GM19351 (cell line): ENCODE results near the gene SPO11.
"Not testable (repeated sequence)": the region's sequence is repeated elsewhere in the genome, so short reads cannot be mapped to it uniquely, and the experiment has no call there.

ENCODE experiments used
- ATAC-seq: cut with Tn5 transposase; IDR thresholded peaks from one replicate; pipeline ENCODE4 v1.9.1; 2021; ENCODE audit warnings: mild to moderate bottlenecking, moderate library complexity; ENCODE audit not compliant: unreplicated experiment

The SPO11 gene

DNA sequence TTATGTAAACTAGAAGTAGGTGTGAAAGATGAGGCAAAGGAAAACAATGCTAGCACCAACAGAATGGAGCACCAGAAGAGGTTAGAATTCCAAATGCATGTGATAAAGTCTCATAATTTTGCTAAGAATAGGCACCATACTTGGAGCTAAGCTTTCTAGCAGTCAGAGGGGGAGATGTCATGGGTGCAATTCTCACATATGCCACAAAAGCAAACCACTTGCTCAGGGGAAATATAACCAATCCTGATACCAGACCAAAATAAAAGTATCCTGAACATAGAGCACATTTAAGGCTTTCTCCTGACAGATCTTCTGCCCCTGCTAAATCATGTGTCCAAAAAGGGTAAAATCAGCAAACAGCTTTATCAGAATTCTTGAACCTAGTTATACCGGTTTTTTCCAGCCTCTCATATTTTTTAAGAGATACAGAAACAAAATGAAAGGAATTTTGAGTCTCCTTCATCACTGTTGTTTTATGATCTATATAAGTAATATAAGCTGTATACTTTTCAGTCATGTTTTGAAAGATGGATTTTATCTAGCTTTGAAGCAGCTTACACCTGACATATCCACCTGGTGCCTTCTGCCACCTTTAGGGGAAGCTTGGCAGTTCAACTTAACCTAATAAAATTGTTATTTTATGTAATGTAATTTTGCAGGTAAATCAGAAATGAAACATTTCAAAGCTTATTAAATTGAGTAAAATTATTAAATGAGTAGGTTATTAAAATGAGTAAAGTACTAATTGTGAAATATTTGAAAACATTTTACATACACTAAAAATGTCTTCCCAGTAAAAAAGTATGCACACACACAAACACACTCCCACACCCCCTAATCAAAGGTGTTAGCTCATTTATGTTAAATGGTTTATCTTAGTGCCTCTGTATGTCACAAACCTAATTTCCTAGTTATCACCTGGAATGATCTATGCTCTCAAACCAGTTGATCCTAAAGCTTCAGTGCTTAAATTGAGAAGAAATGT is 2.8 kb downstream of the SPO11 start:
- no peak for ATAC-seq

DNA sequence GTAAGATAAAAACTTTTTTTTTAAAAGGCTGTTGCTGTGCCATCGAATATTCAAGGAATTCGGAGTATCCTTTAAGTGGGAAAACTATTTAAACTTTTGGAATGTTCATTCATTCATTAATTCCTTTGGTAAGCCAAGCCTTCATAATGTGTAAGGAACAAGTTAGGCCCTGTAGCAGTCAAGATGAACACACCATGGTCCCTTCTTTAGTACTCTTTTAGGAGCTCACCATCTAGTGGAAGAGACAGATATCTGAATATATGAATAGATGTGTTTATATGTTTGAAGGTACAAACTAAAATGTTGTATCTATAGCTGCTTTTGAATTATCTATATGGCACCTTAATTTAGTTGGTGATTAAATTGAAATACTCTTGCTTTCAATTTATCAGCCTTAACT is 5.8 kb downstream of the SPO11 start:
- ATAC-seq = no peak

DNA sequence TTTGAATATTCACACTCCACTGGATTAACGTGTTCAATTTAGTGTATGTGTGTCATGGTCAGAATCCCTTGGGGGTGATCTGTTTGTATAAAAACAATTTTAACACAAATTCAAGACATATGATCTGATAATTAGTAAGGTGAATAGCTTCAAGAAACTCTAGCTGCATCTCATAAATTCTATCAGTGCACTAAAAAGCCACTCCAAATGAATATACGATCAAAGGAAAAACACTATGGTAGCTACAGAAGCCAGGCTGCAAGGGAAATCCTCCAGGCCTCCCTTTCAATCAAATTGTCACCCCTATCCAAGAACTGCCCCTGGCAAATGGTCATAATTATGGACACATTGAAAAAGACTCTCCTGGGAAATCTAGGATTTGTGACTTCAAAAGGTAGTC is 12.1 kb downstream of the SPO11 start:
- ATAC-seq = no peak

DNA sequence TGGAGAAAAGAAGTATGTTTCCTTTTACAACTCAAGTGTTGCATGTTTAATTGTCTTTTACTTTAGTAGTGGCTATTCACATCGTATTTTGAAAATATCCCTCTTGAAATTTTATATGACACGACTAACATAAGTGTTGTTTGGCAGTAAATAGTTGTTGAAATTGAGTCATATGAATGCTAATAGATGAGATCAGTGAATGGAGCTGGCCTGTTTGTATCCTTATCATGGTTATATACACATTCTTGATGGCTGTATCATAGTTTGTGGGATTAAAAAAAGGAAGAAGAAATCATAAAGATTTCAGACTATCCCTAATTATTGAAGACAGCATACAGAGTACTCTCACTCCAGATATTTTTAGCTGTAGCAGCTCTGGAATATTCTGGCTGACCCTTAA is 13.2 kb downstream of the SPO11 start:
- no peak for ATAC-seq

DNA sequence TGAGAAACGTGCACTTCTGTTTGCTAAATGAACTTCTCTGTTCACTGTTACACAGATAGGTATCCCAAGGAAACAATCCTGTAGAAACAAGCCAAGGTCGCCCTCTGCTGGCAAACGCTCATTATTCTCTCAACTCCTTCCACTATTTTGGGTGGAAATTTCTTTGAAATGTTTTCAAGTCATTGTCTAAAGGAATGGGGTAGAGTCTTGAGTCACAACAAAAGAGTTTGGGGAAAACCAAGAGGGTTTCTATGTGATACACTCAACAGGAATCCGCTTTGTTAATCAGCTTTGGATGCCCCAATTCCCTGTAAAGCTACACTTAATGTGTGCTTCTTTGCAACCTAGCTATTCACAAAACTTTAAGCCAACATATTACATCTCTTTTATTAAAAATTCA is 16.9 kb downstream of the SPO11 start:
- ATAC-seq = no peak

DNA sequence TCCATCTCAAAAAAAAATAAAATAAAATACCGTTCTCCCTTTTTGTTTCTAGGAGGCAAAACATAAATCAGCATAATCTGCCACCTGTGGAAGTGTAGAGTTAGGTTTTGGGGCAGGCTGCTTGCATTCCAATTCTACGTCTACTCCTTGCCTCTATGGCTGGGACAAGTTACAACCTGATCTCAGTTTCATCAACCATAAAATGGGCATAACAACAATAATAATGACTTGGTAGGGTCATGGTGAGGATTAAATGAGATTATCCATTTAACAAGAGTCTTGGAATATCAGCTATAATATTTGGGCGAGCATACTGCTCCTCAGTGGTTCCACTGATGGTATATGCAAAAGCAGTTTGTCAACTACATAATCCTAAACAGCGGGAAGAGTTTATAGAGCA is 17.8 kb downstream of the SPO11 start:
- ATAC-seq = no peak

DNA sequence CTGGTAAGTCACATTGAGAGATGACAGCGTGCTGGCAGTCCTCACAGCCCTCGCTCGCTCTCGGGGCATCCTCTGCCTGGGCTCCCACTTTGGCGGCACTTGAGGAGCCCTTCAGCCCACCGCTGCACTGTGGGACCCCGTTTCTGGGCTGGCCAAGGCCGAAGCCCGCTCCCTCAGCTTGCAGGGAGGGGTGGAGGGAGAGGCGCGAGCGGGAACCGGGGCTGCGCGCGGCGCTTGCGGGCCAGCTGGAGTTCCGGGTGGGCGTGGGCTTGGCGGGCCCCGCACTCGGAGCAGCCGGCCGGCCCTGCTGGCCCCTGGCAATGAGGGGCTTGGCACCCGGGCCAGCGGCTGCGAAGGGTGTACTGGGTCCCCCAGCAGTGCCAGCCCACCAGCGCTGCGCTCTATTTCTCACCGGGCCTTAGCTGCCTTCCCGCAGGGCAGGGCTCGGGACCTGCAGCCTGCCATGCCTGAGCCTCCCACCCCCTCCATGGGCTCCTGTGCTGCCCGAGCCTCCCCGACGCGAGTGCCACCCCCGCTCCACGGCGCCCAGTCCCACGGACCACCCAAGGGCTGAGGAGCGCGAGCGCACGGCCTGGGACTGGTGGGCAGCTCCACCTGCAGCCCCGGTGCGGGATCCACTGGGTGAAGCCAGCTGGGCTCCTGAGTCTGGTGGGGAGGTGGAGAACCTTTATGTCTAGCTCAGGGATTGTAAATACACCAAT is 18.8 kb downstream of the SPO11 start:
- not testable (repeated sequence) for ATAC-seq

DNA sequence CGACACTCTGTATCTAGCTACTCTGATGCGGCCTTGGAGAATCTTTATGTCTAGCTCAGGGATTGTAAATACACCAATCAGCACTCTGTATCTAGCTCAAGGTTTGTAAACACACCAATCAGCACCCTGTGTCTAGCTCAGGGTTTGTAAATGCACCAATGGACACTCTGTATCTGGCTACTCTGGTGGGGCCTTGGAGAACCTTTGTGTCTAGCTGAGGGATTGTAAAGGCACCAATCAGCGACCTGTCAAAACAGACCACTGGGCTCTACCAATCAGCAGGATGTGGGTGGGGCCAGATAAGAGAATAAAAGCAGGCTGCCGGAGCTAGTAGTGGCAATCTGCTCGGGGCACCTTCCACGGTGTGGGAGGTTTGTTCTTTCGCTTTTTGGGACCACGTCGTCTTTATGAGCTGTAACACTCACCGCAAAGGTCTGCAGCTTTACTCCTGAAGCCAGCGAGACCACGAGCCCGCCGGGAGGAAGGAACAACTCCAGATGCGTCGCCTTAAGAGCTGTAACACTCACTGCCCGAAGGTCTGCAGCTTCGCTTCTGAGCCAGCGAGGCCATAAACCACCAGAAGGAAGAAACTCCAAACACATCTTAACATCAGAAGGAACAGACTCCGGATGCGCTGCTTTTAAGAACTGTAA is 19.4 kb downstream of the SPO11 start:
- ATAC-seq = not testable (repeated sequence)

DNA sequence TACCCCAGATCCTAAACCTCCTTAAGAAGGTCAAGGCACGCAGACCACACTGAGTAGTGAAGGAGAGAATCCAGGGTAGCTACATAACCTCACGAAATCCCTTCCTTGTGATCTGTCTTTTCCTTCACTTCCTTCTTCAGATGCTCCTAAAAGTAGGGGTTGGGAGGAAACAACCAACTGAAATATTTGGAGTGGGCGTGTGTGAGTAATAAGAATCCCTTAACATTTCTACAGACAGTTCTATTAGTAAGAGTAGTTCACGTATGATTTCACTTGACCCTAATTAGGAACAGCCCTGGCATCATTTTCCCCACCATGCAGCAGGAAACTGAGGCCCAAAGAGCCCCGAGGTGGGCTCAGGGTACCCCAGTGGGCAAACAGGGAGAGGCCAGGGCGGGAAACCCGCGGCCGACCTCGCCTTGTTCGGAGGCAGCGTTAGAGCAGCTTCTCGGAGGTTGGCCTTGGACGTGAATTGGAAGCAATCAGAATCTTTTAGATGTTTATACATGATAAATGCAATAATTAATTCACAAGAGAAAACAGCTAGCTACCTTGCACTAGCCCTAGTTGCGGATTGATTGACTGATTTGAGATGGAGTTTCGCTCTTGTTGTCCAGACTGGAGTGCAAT is 20.6 kb downstream of the SPO11 start:
- ATAC-seq = no peak

DNA sequence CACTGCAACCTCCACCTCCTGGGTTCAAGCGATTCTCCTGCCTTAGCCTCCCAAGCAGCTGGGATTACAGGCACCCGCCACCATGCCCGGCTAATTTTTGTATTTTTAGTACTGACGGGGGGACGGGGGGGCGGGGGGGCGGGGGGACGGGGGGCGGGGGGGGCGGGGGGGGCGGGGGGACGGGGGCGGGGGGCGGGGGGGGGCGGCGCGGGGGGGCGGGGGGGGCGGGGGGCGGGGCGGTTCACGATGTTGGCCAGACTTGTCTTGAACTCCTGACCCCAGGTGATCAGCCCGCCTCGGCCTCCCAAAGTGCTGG is 21.1 kb downstream of the SPO11 start:
- ATAC-seq = not testable (repeated sequence)

DNA sequence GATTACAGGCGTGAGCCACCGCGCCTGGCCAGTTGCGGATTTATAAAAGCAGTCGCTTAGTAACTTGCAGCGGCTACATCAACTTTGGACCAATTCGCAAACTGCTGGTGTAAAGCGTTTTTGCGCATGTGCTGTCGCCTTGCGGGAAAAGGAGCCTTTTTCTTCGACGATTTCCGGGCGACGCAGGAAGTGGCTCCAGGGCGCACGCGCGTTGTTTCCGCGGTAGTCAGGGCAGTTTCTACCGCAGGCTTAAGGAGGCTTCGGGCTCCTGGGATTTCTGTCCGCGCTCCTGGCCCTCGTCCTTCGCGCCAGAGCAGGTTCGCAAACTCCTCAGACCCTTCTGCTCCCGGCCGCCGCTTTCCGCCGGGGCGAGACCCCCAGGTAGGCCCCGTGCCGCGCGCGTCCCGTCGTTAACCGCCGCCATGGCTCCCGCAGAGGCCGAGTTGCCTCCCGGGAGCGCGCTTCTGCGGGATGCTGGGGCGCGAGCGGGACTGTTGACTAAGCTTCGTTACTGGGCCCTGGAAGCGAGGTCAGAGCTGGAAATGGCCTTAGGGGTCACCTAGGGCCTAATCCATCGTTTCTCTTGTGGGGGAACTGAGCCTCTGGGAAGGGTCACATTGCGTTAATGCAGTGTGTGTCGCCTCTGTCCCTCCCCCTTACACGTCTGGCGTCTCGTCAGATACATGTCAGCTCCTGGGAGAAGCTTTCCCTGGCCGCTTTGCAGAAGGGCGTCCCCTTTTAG is 21.6 kb downstream of the SPO11 start, which contains the start of gene RAE1:
TSS of gene RAE1 (plus strand) at position 214 of the 742 bp plus-strand sequence. CDS start 2,784 bp downstream, outside the sequence.
- ATAC-seq = peak; percentile 94

DNA sequence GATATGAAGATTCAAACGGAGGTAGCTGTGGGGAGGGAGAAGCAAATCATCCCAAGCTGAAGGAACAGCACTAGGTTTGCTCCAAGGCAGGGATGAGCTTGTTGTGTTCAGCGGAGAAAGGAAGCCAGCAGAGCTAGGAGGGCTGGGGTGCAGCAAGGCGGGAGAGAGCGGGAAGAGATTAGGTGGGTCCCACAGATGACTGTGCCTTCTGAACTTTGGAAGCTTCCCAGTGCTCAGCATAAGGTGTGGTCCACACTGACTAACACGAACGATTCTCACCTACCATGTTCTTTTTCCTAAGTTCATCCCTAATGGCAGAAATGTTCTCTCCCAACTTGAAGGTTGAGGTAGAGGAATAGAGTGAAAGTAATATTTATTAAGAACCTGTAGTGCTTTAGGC is 22.7 kb downstream of the SPO11 start:
- ATAC-seq = no peak

DNA sequence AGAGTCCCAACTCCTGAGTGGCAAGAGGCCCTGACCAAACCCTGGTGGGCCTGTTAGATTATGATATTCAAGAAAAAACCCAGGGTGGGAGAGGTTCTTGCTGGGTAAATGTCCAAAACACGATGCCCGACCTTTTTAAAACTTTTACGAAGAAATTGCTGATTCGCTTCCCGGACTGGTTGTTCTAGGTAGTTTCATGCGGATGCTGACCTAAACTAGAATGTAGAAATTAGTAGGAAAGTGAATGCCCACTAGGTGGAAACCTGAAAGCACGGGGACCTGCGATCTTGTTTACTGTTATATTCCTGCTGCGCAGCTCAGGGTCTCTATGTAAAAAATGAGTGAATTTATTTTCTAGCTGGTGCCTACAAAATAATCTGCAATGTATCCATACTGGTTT is 23.7 kb downstream of the SPO11 start:
- ATAC-seq = no peak

DNA sequence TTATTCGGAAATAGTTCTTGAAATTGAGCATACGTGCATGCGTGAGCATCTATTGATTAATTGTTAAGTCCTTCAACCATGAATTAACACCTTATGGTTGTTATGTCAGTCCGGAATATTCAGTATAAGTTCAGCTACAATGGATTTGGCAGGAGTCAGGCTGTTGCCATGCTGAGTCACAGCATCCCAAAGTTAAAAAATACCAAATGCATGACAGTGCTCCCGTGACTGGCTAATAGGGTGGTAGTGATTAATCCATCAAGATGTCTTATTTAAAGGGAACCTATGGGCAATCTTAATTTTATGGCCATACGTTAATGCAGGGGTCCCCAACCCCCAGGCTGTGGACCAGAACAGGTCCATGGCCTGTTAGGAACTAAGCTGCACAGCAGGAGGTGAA is 31.9 kb downstream of the SPO11 start:
- no peak for ATAC-seq

DNA sequence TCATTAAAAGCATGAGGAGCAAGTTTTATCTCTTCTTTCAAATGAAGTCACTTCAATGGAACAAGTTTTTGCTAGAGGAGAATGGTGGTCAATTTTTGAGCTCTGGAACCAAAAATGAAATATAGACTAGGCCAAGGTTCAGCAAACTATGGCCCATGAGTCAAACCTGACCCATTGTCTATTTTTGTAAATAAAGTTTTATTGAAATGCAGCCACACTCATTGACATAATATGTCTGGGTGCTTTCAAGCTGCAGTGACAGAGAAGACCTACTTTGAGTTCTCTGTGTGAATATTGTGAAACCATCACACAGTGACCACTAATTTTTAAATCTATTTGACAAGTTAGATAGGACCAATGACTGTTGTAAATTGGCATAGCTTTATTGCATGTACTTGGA is 34.8 kb downstream of the SPO11 start:
- ATAC-seq = no peak

DNA sequence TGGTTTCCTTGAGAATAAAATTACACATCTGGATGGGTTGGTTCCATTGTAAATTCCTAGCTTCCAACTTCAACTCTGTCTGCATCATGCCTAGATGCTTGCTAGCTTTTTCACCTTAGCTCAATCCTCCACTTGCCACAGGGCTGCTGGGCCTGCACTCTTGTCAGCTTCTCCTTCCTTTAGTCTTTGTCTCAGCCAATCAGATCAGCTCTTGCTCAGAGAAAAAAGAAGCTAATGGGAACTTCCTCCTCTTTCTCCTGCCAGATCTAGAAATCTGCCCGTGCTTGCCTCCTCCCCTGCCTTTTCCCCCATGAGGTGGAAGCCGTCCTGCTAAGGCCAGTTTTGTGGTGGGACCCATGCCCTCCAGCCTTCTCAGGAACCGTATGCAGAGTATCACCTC is 40.0 kb downstream of the SPO11 start:
- ATAC-seq = no peak

DNA sequence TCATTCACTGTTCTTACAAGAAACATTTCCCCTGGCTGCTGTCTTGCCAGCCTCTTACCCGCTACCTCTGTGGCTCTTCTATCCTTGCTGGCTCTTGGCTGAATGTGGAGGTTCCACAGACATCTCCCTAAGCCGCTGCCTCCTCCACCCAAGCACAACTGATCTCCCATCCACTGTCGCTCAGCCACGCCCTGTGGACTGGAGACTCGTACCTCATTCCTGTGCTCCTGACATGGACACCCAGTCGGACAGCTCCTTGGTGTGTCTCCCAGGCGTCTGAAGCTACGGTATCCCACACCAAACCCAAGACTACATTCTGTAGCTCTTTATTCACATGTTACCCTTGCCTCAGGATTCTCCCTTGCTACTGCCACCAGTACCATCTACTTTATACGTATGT is 40.7 kb downstream of the SPO11 start:
- no peak for ATAC-seq

DNA sequence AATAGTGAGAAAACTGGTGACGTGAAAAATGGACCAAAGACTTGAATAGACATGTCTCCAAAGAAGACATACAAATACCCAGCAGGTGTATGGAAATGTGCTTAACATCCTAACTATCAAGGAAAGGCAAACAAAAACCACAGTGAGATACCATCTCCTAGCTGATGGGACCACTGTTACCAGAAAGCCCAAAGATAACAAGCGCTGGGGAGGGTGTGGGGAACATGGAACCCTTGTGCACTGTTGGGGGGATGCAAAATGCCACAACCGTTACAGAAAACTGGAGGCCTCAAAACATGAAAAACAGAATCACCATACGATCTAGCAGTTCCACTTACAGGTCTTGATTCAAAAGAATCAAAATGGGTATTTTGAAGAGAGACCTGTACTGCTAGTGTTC is 41.8 kb downstream of the SPO11 start:
- ATAC-seq = no peak

DNA sequence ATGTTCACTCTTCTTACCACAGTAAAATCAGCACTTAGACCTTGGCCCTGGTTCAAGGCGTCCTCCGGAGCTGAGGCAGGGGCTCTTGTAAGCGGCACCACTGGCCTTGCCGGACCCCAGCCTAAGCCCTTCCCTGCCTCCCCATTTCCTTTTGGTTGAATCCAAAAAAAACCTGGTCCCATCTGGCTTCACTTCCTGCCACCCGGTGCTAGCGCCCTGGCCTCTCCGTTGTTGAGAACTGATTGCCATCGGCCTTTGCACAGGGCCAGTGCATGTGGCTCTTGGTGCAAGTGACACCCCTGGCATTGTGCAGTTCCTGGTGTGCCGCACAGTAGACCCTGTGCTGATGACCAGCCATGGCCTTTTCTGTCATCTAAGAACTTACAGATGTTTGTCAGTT is 42.6 kb downstream of the SPO11 start:
- no peak for ATAC-seq

DNA sequence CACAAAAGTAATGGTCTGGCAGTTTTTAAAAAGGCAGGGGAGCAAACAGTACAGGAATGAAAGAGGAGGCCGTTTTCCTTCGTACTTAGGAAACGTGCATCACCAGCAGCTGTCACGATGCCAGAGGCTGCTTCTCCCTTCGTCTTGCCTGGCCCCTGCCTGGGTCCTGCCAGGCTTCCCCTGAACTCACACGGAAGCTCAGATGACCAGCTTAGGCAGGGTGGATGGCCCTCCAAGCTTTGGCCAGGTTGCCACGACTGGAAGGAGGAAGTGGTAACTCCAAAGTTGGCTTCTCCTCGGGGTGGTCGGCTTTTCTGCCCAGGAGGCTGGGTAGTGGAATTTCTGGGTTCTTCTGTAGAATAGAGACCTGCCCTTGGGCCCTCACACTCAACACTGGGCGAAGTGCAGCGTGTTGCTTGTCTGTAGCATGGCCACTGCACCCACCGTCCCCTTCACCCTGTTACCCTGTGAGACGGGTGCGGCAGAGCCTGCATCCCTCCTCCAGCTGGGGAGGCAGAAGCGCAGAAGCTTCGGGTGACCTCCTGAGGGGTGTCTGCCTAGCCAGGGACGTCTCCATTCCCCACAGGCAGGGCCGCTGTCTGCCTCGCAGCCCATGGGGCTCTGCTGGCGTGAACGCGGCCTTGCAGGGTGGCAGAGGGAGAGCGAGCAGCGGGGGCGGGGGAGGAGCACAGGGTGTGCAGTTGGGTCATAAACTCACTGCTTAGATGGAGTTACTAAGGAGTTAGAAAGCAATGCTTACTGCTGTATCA is 43.2 kb downstream of the SPO11 start:
- no peak for ATAC-seq
